HG03175 (cell line): ENCODE measurements around the gene ZDHHC18.

Source experiments
- ATAC-seq: cut with Tn5 transposase; IDR thresholded peaks from one replicate; pipeline ENCODE4 v1.9.1; 2021; ENCODE audit warnings: mild to moderate bottlenecking, moderate library complexity; ENCODE audit not compliant: unreplicated experiment

ZDHHC18 gene

DNA sequence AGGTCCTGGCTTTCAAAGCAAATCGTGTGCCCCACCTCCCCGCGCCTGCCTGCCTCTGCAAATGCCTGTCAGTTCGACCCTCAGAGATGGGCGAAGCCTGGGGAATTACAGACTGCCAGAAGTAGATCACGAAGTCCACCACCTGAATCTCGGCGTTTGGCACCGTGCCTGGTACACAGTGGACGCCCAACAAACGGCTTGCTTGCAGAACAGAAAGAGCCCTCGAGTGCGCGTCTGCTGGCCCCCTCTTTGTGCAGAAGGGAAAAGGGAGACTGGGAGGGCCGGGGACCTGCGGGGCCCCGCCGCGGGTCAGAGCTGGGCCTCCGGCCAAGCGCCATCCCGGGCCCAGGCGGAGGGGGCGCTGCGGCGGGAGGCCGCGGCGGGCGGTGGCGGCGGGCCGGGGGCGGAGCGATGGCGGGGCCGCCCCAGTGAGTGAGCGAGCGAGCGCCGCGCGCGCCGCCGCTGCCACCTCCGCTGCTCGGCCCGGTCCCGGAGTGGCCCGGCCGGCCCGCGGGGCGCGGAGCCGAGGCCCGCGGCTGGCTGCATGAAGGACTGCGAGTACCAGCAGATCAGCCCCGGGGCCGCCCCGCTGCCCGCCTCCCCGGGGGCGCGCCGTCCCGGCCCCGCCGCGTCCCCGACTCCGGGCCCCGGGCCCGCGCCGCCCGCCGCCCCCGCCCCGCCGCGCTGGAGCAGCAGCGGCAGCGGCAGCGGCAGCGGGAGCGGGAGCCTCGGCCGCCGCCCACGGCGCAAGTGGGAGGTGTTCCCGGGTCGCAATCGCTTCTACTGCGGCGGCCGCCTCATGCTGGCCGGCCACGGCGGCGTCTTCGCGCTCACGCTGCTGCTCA is at the start of gene ZDHHC18:
TSS of gene ZDHHC18 (plus strand) at position 428 of the 845 bp plus-strand sequence. CDS start at position 545, 117 bp downstream.
- ATAC-seq, result peak; percentile 79

DNA sequence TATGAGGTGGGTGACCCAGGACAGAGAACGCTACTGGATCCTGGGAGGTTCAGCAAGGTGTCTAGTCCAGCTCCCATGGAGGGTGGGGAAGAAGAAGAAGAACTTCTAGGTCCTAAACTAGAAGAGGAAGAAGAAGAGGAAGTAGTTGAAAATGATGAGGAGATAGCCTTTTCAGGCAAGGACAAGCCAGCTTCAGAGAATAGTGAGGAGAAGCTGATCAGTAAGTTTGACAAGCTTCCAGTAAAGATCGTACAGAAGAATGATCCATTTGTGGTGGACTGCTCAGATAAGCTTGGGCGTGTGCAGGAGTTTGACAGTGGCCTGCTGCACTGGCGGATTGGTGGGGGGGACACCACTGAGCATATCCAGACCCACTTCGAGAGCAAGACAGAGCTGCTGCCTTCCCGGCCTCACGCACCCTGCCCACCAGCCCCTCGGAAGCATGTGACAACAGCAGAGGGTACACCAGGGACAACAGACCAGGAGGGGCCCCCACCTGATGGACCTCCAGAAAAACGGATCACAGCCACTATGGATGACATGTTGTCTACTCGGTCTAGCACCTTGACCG is 47.3 kb upstream of the ZDHHC18 start:
- ATAC-seq, result no peak

GRCh38 chr1:26780344-26780957 is 46.0 kb upstream of the ZDHHC18 start:
- ATAC-seq, result no peak

DNA sequence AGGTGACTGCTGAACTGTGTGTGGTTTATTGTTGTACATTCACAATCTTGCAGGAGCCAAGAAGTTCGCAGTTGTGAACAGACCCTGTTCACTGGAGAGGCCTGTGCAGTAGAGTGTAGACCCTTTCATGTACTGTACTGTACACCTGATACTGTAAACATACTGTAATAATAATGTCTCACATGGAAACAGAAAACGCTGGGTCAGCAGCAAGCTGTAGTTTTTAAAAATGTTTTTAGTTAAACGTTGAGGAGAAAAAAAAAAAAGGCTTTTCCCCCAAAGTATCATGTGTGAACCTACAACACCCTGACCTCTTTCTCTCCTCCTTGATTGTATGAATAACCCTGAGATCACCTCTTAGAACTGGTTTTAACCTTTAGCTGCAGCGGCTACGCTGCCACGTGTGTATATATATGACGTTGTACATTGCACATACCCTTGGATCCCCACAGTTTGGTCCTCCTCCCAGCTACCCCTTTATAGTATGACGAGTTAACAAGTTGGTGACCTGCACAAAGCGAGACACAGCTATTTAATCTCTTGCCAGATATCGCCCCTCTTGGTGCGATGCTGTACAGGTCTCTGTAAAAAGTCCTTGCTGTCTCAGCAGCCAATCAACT is 45.2 kb upstream of the ZDHHC18 start:
- no peak for ATAC-seq

GRCh38 chr1:26782521-26783212 is 43.8 kb upstream of the ZDHHC18 start:
- no peak for ATAC-seq

DNA sequence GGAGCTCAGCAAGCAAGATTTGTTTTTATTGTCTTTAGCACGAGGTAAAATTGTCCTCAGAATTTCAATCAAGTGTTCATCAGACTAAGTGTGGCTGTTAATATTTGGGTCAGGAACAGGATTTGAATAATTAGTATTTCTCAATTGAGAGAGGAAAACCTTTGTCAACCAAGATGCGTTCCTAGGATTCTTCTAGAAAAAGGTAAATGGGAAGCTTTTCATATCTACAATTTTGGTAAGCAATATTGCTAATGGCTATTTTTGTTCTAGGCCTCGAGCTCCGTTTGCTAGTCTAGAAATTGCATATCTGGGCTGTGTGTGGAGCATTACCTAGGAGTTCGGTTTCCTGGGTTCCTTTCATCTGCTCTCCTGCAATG is 42.9 kb upstream of the ZDHHC18 start:
- no peak for ATAC-seq

DNA sequence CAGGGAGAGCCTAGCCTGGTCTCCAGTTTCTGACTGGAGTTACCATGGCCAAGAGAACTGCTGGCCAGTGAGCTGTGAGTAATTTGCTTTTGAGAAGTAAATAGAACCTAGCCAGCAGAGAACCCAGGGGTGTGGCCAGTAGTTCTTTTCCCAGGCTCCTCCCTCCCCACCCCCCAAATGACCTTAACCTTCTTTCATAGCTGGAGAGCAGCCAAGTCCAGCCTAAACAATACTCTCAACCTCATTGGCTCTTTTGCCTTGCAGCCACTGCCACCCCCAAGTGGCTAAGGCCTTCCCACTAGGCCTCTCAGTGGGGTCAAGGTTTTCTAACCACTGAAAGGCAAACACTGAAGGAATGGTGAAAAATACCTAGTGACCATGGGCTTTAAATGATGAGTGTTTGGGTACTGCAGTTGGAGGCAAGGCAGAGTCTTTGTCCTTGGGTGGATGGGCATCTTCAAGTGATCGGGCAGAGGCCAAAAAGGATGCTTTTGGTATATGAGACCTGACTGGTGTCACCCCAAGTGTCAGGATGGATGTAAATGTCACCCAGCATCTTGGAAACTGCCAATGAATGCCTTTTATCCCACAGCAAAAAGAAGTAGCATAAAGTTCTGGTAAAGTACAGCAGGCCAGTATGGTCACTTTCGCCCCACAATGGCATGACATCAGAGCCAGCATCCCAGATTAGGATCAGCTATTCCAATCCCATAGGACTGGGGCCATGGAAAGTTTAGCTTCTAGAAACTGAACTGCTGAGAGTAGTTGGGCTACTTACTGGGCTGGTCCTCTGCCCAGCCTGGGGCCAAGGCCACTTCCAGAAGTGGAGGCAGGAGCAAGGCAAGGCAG is 42.2 kb upstream of the ZDHHC18 start:
- no peak for ATAC-seq

DNA sequence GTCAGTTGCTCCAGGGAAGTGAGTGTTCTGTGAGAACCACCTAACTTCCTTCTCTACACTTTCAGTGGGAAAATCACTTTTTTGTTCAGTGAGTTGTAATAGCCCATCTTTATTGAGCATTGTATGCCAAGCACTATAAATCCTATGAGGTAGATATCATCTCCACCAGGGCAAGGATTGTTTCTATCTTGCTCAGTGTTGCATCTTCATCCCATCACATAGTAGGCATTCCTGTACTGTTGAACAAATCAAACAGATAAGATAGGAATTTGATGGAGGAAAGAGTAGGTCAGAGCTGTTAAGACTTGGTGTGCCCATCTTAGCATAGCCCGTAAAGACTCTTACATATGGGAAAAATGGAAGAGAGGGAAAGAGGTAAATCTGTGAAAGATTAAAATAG is 41.6 kb upstream of the ZDHHC18 start:
- ATAC-seq, result no peak

GRCh38 chr1:26785611-26786436 is 40.7 kb upstream of the ZDHHC18 start:
- ATAC-seq, result no peak

DNA sequence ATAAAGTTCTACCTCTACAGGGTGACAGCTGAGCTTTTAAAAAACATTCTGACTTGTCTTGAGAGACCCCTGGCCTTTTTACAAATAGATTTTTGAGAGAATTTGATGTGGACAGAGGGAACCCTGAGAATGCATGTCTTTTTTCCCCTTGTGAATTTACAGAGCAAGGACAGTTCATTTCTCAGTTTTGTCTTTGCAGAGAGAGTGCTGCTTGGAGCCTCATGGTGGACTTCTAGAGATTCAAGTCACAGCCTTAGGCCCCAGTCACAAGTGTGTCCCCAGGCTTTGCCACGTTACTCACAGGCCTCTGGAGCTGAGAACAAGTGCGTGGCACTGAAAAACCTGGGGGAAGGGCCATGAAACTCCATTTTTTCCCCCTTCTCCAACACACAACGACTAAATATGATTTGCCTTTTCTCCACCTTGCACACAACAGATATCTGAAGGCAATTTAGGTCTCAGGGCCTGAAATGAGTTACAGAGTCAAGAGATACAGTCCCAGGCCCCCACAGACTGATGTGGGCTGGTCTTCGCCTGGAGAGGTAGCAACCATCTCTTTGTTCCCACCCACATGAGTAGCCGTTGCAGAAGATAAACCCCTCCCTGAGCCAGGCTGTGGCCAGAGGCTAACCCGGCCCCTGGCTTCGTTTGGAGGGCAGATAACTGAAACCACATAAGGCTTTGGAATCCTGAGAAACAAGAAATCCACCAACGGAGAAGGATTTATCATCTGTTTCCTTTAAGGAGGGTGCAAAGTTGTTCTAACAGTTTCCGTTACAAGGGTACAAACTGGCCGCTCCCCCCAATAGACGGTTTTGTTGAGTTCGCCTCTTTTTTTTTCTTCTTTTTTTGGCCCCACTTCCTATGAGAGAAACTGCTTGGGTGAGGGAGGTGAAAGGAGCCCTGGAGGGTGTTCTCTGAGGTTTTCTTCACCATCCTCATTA is 39.8 kb upstream of the ZDHHC18 start:
- ATAC-seq, result no peak

GRCh38 chr1:26787381-26787705 is 39.1 kb upstream of the ZDHHC18 start:
- peak; percentile 49 for ATAC-seq

GRCh38 chr1:26787706-26788514 is 38.6 kb upstream of the ZDHHC18 start, which contains the start of gene PIGV:
TSS of gene PIGV (plus strand) at chr1:26787950. CDS start at chr1:26790816, 2,866 bp downstream.
- ATAC-seq, result peak; percentile 65

- no peak for ATAC-seq
These were observed 38.0 kb upstream of the ZDHHC18 start for GRCh38 chr1:26788515-26788785.

DNA sequence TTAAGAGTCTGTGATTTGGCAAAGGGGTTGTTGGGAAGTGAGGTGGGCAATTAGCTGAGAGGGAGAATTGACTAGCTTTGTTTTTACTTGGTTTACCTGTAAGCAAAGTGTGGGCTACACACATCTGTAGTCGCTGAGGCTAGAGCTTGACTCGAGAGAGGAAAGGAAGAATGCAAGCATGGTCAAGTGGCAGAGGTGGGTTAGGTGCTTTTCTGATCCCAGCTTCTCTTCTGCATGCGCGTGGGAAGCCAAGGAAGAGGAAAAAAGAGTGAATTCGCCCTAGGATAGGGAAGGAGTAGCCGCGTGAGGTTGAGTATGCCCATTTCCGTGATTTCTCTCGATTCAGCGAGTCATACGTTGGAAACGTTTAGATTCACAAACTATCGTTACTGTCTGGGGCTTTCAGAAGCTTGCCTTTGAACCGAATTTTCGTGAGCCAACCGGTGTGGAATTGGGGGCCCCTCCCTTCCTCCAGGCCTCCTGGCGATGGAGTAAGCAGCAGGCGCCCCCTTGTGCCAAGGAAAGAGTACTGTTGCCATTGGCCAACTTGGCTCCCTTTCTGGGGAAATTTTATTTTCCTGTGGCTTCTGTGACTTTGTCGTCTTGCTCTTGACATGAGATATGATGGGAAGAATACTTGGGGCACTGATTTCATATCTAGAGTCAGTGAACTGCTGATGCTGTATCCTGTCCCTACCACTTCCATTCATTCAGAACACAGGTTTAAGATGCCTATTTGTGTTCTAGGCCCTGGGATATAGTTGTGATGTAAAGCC is 37.5 kb upstream of the ZDHHC18 start:
- ATAC-seq, result peak; percentile 28

GRCh38 chr1:26789612-26789865 is 36.9 kb upstream of the ZDHHC18 start:
- no peak for ATAC-seq

DNA sequence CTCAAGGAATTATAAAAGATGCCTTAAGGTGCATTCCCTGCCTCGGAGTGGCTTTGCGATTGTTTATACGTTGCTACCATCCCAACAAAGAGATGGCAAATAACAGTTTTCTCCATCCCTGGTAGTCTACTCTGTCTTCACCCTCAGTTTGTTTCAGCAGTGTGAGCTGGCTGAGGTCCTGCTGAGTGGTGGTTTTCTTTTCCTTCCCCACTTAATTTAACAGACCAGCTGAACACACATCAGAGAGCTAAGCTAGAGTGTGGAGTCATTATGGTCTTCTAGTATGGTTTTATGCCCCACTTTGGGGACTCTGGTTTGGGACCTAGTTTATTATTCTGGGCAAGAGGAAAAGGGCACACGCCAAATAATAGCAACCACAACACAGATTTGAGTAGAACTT is 36.6 kb upstream of the ZDHHC18 start:
- ATAC-seq, result no peak

DNA sequence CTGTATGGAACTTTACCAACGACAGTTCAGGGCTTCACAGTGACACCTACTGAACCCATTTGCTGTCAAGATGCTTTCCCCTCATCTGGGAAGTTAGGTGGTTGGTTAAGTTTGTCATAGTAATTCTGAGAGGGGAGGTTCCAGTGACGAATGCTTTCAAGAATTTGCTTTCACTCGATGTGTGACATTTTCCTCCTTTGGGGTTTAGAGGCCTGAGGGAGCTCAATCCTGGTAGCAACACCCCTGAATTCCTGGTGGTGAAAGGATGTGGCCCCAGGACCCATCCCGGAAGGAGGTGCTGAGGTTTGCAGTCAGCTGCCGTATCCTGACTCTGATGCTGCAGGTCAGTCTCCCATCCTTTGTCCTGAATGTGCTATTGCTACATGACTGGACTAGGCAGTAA is 35.9 kb upstream of the ZDHHC18 start:
- ATAC-seq, result no peak
